Ovary (tissue), 3 donors: ENCODE measurements around the gene OLIG2.

Experiments used
- CTCF ChIP-seq, 3 donors: fragments of 450-650 bp in 2 of 3; fragments of 200-600 bp in 1 of 3; IDR thresholded peaks; one replicate each; pipeline versions ENCODE4 v1.5.1 to v1.8.0; 2016 to 2022; ENCODE audit warnings: antibody characterized with exemption in 3 of 3, mild to moderate bottlenecking in 1 of 3
- EP300 ChIP-seq: sonication (generic); formaldehyde crosslinking; IDR thresholded peaks from one replicate; pipeline ENCODE4 v1.6.1; 2017; ENCODE audit warnings: antibody characterized with exemption
- donor health status: DM: no; HTN: no; CAD: no.

DNA sequence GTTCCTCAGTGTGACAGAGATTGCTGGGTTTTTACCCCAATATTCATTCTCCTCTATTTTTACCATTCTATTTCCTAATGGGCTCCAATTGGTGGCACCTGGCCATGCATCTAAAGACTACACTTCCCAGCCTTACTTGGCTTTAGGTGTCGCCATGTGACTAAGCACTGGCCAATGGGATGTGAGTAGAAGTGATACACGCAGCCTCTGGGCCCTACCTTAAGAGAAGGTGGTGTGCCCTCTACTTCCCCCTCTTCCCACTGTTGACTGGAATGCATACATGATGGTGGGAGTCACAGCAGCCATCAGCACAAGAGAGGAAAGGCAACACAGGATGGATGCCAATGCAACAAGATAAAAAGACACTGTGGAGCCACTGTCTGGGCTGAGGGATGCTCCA, 11.4 kb upstream of the OLIG2 start:
- TF ChIP-seq CTCF (IDR thresholded peaks at IDR 0.05) (no peak), EP300 (no peak)
